ENCODE results near the gene IMP3. TPM values are rescaled to one million over a fixed set of nuclear protein-coding genes. Genes with fewer than 3 reads are reported as not detected.

IMP3 gene
- total and polyA plus RNA-seq, 8 donors = 38.6 to 69.9 (median 45.1) TPM

DNA sequence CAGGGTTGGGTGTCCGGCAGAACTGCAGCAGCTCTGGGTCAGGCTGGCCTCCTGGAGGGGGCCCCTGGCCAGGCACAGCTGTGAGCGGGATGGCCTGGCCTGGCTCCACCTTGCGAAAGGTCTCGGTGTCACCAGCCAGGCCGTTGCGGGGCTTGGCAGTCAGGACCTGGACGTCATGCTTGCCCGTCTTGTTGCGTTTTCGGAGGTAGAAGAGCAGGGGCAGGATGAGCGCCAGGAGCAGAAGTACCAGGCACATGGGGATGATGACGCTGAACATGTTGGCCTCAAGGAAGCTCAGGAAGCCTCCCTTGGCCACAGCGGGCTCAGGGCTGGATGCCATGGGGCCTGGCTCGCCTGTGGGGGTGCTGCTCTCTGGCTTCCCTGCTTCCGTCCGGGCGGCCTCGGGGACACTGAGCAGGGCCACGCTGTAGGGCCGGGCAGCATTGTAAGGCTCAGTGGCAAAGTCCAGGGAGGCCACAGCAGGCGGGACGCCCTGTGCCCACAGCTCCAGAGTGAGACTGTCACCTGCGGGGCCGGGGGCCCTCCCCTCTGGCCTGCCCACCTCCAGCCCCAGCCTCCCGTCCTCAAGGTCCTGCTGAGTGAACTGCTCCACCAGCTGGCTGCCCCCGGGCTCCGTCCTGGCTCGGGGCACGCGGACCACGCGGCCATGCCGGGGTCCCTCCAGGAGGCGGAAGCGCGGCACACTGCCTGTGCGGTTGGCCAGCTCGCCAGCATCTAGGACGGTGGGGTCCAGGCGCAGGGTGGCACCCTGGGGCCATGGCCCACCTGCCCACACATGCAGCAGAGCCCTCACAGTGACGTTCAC, 35.8 kb upstream of the IMP3 start:
- no peak overlapping the region for H3K4me3 ChIP-seq
- TF ChIP-seq, protein P1, sequence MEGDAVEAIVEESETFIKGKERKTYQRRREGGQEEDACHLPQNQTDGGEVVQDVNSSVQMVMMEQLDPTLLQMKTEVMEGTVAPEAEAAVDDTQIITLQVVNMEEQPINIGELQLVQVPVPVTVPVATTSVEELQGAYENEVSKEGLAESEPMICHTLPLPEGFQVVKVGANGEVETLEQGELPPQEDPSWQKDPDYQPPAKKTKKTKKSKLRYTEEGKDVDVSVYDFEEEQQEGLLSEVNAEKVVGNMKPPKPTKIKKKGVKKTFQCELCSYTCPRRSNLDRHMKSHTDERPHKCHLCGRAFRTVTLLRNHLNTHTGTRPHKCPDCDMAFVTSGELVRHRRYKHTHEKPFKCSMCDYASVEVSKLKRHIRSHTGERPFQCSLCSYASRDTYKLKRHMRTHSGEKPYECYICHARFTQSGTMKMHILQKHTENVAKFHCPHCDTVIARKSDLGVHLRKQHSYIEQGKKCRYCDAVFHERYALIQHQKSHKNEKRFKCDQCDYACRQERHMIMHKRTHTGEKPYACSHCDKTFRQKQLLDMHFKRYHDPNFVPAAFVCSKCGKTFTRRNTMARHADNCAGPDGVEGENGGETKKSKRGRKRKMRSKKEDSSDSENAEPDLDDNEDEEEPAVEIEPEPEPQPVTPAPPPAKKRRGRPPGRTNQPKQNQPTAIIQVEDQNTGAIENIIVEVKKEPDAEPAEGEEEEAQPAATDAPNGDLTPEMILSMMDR (IDR thresholded peaks at IDR 0.05) = no peak
- no peaks in the 10 kb centered on the region for H3K36me3 ChIP-seq
- no peak for ATAC-seq
- no peaks in the 10 kb centered on the region for H3K9me3 ChIP-seq
- DNase-seq = peak in 1 of 4 donors; percentile 73
- H3K27me3 ChIP-seq = no peaks in the 10 kb centered on the region
- no peak overlapping the region for H3K27ac ChIP-seq
- H3K4me1 ChIP-seq = peaks cover 14 to 16% of the 10 kb centered on the region in 2 donors
- intact Hi-C loops (cut with DNase I) = no loop called here

DNA sequence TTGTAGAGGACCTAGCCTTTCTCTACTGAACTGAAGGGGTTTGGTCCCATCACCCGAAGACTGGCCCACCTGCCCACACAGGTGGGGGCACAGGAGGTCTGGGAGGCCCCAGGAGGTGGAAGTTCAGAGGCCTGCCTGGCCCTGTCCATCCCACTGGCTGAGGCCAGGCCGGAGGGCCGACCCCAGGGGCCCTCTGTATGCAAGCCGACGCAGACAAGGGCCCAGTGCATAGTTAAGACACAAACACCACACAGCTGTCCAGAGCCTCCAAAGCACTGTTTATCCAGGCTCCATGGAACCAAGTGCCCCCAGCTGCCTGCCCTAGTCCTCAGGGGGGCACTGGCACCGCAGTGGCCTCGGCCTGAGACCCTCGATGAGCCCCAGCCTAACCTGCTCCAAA, 34.3 kb upstream of the IMP3 start:
- Histone ChIP-seq H3K27me3 (no peaks in the 10 kb centered on the region), H3K4me1 (peaks cover 14 to 16% of the 10 kb centered on the region in 2 donors), H3K4me3 (no peak overlapping the region), H3K27ac (no peak overlapping the region), H3K9me3 (no peaks in the 10 kb centered on the region), H3K36me3 (no peaks in the 10 kb centered on the region)
- TF ChIP-seq, protein P1 (IDR thresholded peaks at IDR 0.05) = no peak
- DNase-seq (peak in 1 of 4 donors; percentile 60), ATAC-seq (no peak)
- intact Hi-C loops (cut with DNase I) = no loop called here

DNA sequence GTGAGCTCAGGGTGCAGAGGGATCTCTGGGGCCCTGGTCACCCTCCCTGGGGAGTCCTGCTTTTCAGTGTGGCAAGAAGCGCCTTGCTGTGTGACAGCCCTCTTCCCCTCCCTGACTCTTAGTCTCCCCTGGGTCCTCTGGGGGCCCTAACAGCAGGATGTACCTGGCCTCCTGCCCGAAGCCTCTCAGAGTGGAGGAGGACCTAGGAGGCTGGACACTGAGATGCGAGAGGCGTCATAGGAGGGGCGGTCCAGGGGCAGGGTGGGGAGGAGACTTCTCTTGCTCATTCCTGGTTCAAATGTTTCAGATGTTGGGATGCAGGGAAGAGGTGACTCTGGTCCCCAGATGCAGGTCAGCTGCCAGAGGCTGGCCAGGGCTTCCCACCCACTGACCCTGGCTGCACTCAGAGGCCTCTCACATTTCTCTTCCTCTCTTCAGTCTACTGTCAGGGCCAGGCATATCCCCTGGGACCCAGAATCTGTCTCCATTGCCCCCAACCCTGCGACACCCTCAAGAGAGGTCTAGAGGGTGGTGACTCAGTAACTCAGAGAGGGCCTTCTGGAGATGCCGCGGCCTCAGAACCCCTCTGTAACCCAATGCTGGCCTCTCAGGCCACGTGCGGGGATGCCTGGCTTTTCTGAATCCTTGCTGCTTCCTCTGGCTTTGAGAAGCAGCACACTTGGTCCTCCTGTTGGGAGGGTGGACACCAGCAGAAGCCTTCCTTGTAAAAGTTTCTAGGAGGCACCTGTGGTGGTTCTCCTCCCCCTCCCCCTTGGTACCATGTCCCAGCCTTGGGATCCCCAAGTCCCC, 33.6 kb upstream of the IMP3 start:
- H3K36me3 ChIP-seq = no peaks in the 10 kb centered on the region
- H3K4me1 ChIP-seq = peaks cover 14 to 16% of the 10 kb centered on the region in 2 donors
- H3K27me3 ChIP-seq = no peaks in the 10 kb centered on the region
- H3K4me3 ChIP-seq = no peak overlapping the region
- peak; percentile 71 for ATAC-seq
- no peaks in the 10 kb centered on the region for H3K9me3 ChIP-seq
- DNase-seq = peak; percentile 41 to 84 (median 64)
- TF ChIP-seq, protein P1 (IDR thresholded peaks at IDR 0.05) = no peak
- H3K27ac ChIP-seq = peak overlapping the region; percentile 57 to 76
- intact Hi-C loops (cut with DNase I) = no loop called here

DNA sequence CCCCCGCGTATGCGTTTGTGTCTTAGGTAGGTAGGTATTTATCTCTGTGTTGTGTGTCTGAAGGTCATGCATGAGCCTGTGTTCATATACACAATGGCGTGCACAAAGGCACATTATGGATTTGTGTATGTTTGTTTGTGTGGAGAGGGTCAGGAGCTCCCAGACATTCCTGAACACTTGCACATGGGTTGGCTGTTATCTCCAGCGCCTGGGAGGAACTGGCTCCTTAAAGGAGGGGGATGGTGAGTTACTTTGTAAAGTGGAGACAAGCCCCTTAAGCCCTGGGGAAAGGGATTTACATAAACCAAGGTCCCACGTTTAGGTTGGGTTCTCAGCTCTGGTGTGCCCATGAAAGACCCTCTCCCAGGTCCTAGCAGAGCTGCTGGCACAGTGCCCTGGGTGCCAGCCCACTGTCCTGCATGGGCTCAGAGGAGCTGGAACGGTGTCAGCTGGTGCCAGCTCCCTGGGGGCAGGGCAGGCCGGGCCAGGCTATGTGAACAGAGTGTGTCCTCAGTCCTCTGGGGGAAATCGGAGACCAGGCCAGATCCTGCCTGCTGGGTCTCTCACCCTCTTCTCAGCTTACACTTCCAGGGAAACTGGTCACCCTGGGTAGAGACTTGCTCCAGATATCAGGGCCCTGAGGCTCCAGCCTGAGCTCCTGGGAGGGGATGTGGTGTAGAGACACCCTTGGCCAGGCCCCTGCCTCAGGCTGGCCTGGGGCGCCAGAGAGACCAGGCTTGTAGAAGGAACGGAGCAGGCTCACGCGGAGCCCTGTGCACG, 32.8 kb upstream of the IMP3 start:
- peak overlapping the region; percentile 57 to 76 for H3K27ac ChIP-seq
- H3K4me3 ChIP-seq = no peak overlapping the region
- peak; percentile 63 for ATAC-seq
- H3K9me3 ChIP-seq = no peaks in the 10 kb centered on the region
- TF ChIP-seq, protein P1 (IDR thresholded peaks at IDR 0.05) = no peak
- peak in 2 of 4 donors; percentile 38 to 53 for DNase-seq
- H3K27me3 ChIP-seq = no peaks in the 10 kb centered on the region
- intact Hi-C loops (cut with DNase I) = no loop called here
- no peaks in the 10 kb centered on the region for H3K36me3 ChIP-seq
- peaks cover 14 to 16% of the 10 kb centered on the region in 2 donors for H3K4me1 ChIP-seq

All from left lung (tissue), 10 donors.